Astrocyte (in vitro differentiated cells and primary cell): Measurements from ENCODE around the gene RANBP3. TPM values are rescaled to one million over a fixed set of nuclear protein-coding genes. Genes with fewer than 3 reads are reported as not detected.

Experiments used
- DNase-seq: peaks from one replicate; pipeline ENCODE4 v3.0.0-alpha.2; 2010; ENCODE audit warnings: low read depth
- FAIRE-seq: peaks from 2 replicates; lab custom pipeline; 2011; peaks lifted over from hg19 to GRCh38; lab: Jason Lieb, UNC
- H2AFZ ChIP-seq: 2 replicates; pipeline ENCODE4 v1.6.0; 2012; ENCODE audit warnings: low read depth, low read length, inconsistent platforms
- H3K27ac ChIP-seq: 2 replicates; pipeline ENCODE4 v1.5.1; 2011; ENCODE audit warnings: low read depth, low read length, inconsistent platforms
- H3K27me3 ChIP-seq: 2 replicates; pipeline ENCODE4 v1.6.0; 2011; ENCODE audit warnings: low read length, inconsistent platforms; ENCODE audit not compliant: insufficient read depth
- H3K36me3 ChIP-seq: 2 replicates; pipeline ENCODE4 v1.5.1; 2011; ENCODE audit warnings: low read length, inconsistent platforms; ENCODE audit not compliant: insufficient read depth
- H3K4me1 ChIP-seq: 2 replicates; pipeline ENCODE4 v1.5.1; 2011; ENCODE audit warnings: low read length, inconsistent platforms; ENCODE audit not compliant: insufficient read depth
- H3K4me2 ChIP-seq: 2 replicates; pipeline ENCODE4 v1.6.0; 2012; ENCODE audit warnings: low read length, inconsistent platforms
- H3K4me3 ChIP-seq: 2 replicates; pipeline ENCODE4 v1.5.1; 2011; ENCODE audit warnings: low read depth, mild to moderate bottlenecking, low read length, inconsistent platforms; ENCODE audit not compliant: insufficient read depth
- H3K79me2 ChIP-seq: 2 replicates; pipeline ENCODE4 v1.6.0; 2012; ENCODE audit warnings: mild to moderate bottlenecking, low read length, inconsistent platforms; ENCODE audit not compliant: insufficient read depth
- H3K9ac ChIP-seq: 2 replicates; pipeline ENCODE4 v1.6.0; 2012; ENCODE audit warnings: mild to moderate bottlenecking, low read length, inconsistent platforms
- H3K9me3 ChIP-seq: 2 replicates; pipeline ENCODE4 v1.5.1; 2012; ENCODE audit warnings: low read depth, mild to moderate bottlenecking, low read length, inconsistent platforms; ENCODE audit not compliant: insufficient read depth
- H4K20me1 ChIP-seq: 2 replicates; pipeline ENCODE4 v1.6.0; 2012; ENCODE audit warnings: low read length, inconsistent platforms; ENCODE audit not compliant: insufficient read depth
- H3K27ac Mint-ChIP-seq: one replicate; pipeline ENCODE4 v1.8.0; 2021; ENCODE audit warnings: mild to moderate bottlenecking, mixed read lengths; ENCODE audit not compliant: unreplicated experiment
- H3K27me3 Mint-ChIP-seq: one replicate; pipeline ENCODE4 v1.8.0; 2021; ENCODE audit warnings: low read depth, mixed read lengths; ENCODE audit not compliant: unreplicated experiment
- H3K36me3 Mint-ChIP-seq: one replicate; pipeline ENCODE4 v1.8.0; 2021; ENCODE audit warnings: low read depth, mixed read lengths; ENCODE audit not compliant: unreplicated experiment
- H3K4me1 Mint-ChIP-seq: one replicate; pipeline ENCODE4 v1.8.0; 2021; ENCODE audit warnings: low read depth, mixed read lengths; ENCODE audit not compliant: unreplicated experiment
- H3K4me3 Mint-ChIP-seq: one replicate; pipeline ENCODE4 v1.8.0; 2021; ENCODE audit warnings: mild to moderate bottlenecking, moderate library complexity, mixed read lengths; ENCODE audit not compliant: unreplicated experiment
- H3K9me3 Mint-ChIP-seq: one replicate; pipeline ENCODE4 v1.8.0; 2021; ENCODE audit warnings: mild to moderate bottlenecking, mixed read lengths; ENCODE audit not compliant: unreplicated experiment
- CTCF ChIP-seq: IDR thresholded peaks from 2 replicates; pipeline ENCODE4 v1.5.1; 2011; ENCODE audit warnings: low read depth, mild to moderate bottlenecking, inconsistent platforms, low read length, moderate library complexity; ENCODE audit not compliant: insufficient read depth
- EZH2 ChIP-seq: IDR thresholded peaks from 2 replicates; pipeline ENCODE4 v1.6.1; 2012; ENCODE audit warnings: mild to moderate bottlenecking, low read length, inconsistent platforms; ENCODE audit not compliant: insufficient read depth
- total RNA-seq: library from RNA; stranded (reverse); gene quantifications from 2 replicates; pipeline ENCODE4 v1.2.1, GENCODE V29; 2021

RANBP3 gene
- total RNA-seq, 1 donor from 2014 or later = 70.5 TPM

- Histone ChIP-seq H2AFZ (no peak overlapping the region), H3K4me1 (no peaks in the 10 kb centered on the region), H3K4me3 (no peak overlapping the region), H3K27ac (no peak overlapping the region), H3K9me3 (no peaks in the 10 kb centered on the region), H3K27me3 (no peaks in the 10 kb centered on the region), H4K20me1 (no peaks in the 10 kb centered on the region), H3K79me2 (no peaks in the 10 kb centered on the region), H3K9ac (no peak overlapping the region), H3K36me3 (no peaks in the 10 kb centered on the region), H3K4me2 (no peak overlapping the region)
- no peak for DNase-seq
- Mint-ChIP-seq H3K36me3 (peaks cover 4% of the 10 kb centered on the region), H3K4me1 (no peaks in the 10 kb centered on the region), H3K27me3 (peaks cover 11% of the 10 kb centered on the region), H3K9me3 (peaks cover 7% of the 10 kb centered on the region), H3K27ac (no peak overlapping the region), H3K4me3 (no peak overlapping the region)
- FAIRE-seq = no peak
- TF ChIP-seq CTCF (no peak), EZH2 (no peak)
Observed at GRCh38 chr19:6000228-6000847, 22.4 kb upstream of the RANBP3 start.

GRCh38 chr19:5999693-6000092 is 21.8 kb upstream of the RANBP3 start:
- no peaks in the 10 kb centered on the region for H3K9me3 ChIP-seq
- H3K4me1 Mint-ChIP-seq = no peaks in the 10 kb centered on the region
- no peak overlapping the region for H3K4me2 ChIP-seq
- H3K4me1 ChIP-seq = no peaks in the 10 kb centered on the region
- H2AFZ ChIP-seq = no peak overlapping the region
- H3K36me3 Mint-ChIP-seq = peaks cover 4% of the 10 kb centered on the region
- no peaks in the 10 kb centered on the region for H3K79me2 ChIP-seq
- peaks cover 7% of the 10 kb centered on the region for H3K9me3 Mint-ChIP-seq
- TF ChIP-seq EZH2 (no peak), CTCF (no peak)
- no peak overlapping the region for H3K4me3 Mint-ChIP-seq
- no peaks in the 10 kb centered on the region for H4K20me1 ChIP-seq
- no peak for FAIRE-seq
- no peaks in the 10 kb centered on the region for H3K27me3 ChIP-seq
- H3K27ac ChIP-seq = no peak overlapping the region
- no peaks in the 10 kb centered on the region for H3K36me3 ChIP-seq
- H3K9ac ChIP-seq = no peak overlapping the region
- H3K27ac Mint-ChIP-seq = no peak overlapping the region
- peaks cover 11% of the 10 kb centered on the region for H3K27me3 Mint-ChIP-seq
- no peak for DNase-seq
- no peak overlapping the region for H3K4me3 ChIP-seq

- Histone ChIP-seq H3K9ac (no peak overlapping the region), H3K9me3 (no peaks in the 10 kb centered on the region), H3K27ac (no peak overlapping the region), H2AFZ (no peak overlapping the region), H3K4me3 (no peak overlapping the region), H4K20me1 (no peaks in the 10 kb centered on the region), H3K27me3 (no peaks in the 10 kb centered on the region), H3K4me2 (no peak overlapping the region), H3K79me2 (no peaks in the 10 kb centered on the region), H3K36me3 (no peaks in the 10 kb centered on the region), H3K4me1 (no peaks in the 10 kb centered on the region)
- no peak for FAIRE-seq
- H3K27me3 Mint-ChIP-seq = peaks cover 16% of the 10 kb centered on the region
- no peak overlapping the region for H3K4me3 Mint-ChIP-seq
- TF ChIP-seq CTCF (peak; percentile 3), EZH2 (no peak)
- no peaks in the 10 kb centered on the region for H3K4me1 Mint-ChIP-seq
- peaks cover 4% of the 10 kb centered on the region for H3K36me3 Mint-ChIP-seq
- H3K9me3 Mint-ChIP-seq = peaks cover 7% of the 10 kb centered on the region
- no peak for DNase-seq
- no peak overlapping the region for H3K27ac Mint-ChIP-seq
Observed at GRCh38 chr19:5997371-5997770, 19.4 kb upstream of the RANBP3 start.
